Testis (tissue), 3 donors: ENCODE results near the gene ZNF205. TPM values are rescaled to one million over a fixed set of nuclear protein-coding genes. Genes with fewer than 3 reads are reported as not detected.

ENCODE experiments used
- DNase-seq: peaks from one replicate; pipeline ENCODE4 v3.0.0-alpha.2; 2019
- H3K27ac ChIP-seq, 2 donors: fragments of 200-600 bp; sonication (generic); one replicate each; pipeline ENCODE4 v1.5.1; 2019
- H3K27me3 ChIP-seq: fragments of 200-600 bp; sonication (generic); one replicate; pipeline ENCODE4 v1.5.1; 2019
- H3K36me3 ChIP-seq: fragments of 200-600 bp; sonication (generic); one replicate; pipeline ENCODE4 v1.5.1; 2017; ENCODE audit warnings: low read depth; ENCODE audit errors: missing control alignments
- H3K4me1 ChIP-seq: fragments of 200-600 bp; sonication (generic); one replicate; pipeline ENCODE4 v1.5.1; 2019
- H3K4me3 ChIP-seq, 2 donors: fragments of 200-600 bp; sonication (generic); one replicate each; pipeline ENCODE4 v1.5.1; 2017 to 2019
- H3K9me3 ChIP-seq: fragments of 200-600 bp; sonication (generic); one replicate; pipeline ENCODE4 v1.5.1; 2017
- CTCF ChIP-seq, 3 experiments: fragments of 450-650 bp in 2 of 3; fragments of 200-600 bp in 1 of 3; sonication (generic) in 1 of 3; IDR thresholded peaks; one replicate each; pipeline ENCODE4 v1.5.1; 2016 to 2019; ENCODE audit warnings: antibody characterized with exemption in 3 of 3, mild to moderate bottlenecking in 2 of 3, moderate library complexity in 1 of 3
- POLR2A ChIP-seq: fragments of 450-650 bp; IDR thresholded peaks from one replicate; pipeline ENCODE4 v1.6.1; 2017; ENCODE audit warnings: antibody characterized with exemption, mild to moderate bottlenecking, moderate library complexity
- WGBS, 2 donors: methylation state at CpG; one replicate each; pipeline ENCODE4 v1.1.5; 2018; 5-methylcytosine and 5-hydroxymethylcytosine counted together
- intact Hi-C: fragments of 100-400 bp; cut with DNase I; formaldehyde crosslinking; loops from one replicate; pipeline ENCODE4 v1.15.1; 2023; ENCODE audit warnings: low total_unique reads
- polyA plus RNA-seq: library from polyadenylated mRNA; stranded (reverse); fragments of 350-450 nt; fragmentation: Illumina TruSeq; extraction: RNeasy Lipid Tissue Mini Kit (QIAGEN cat#74804); gene quantifications from one replicate; pipeline ENCODE4 v1.2.3, GENCODE V29; 2014; ENCODE audit warnings: low read depth, low replicate concordance; ENCODE audit not compliant: insufficient read depth
- total RNA-seq, 2 donors: library from RNA; depleted of rRNA; stranded (reverse); fragments of >200 nt; gene quantifications; one replicate each; pipeline ENCODE4 v1.2.3, GENCODE V29; 2016

Gene ZNF205
- total and polyA plus RNA-seq, 3 donors from 2014 or later = 5.5 to 19.4 (median 9.8) TPM

GRCh38 chr16:3115003-3115402, 2.6 kb downstream of the ZNF205 start:
- TF ChIP-seq POLR2A (no peak), CTCF (IDR thresholded peaks at IDR 0.05) (no peak)
- Histone ChIP-seq H3K36me3 (no peaks in the 10 kb centered on the region), H3K4me1 (peaks cover 17% of the 10 kb centered on the region), H3K27me3 (no peaks in the 10 kb centered on the region), H3K9me3 (no peaks in the 10 kb centered on the region), H3K4me3 (no peak overlapping the region), H3K27ac (no peak overlapping the region)
- no peak for DNase-seq
- WGBS, 2 donors = 88 to 93% methylated on average over 12 of the region's 12 CpGs
- intact Hi-C loops = no loop called here

- no peak overlapping the region for H3K27ac ChIP-seq
- peaks cover 17% of the 10 kb centered on the region for H3K4me1 ChIP-seq
- no peaks in the 10 kb centered on the region for H3K27me3 ChIP-seq
- no peak for DNase-seq
- TF ChIP-seq CTCF (IDR thresholded peaks at IDR 0.05) (no peak), POLR2A (no peak)
- H3K36me3 ChIP-seq = no peaks in the 10 kb centered on the region
- H3K9me3 ChIP-seq = no peaks in the 10 kb centered on the region
- intact Hi-C loops = no loop called here
- WGBS, 2 donors = 62 to 87% methylated on average over 4 to 14 of the region's 14 CpGs
- H3K4me3 ChIP-seq = no peak overlapping the region
These were observed 3.2 kb downstream of the ZNF205 start for GRCh38 chr16:3115561-3115960.

GRCh38 chr16:3118204-3118790, 5.9 kb downstream of the ZNF205 start:
- H3K36me3 ChIP-seq = no peaks in the 10 kb centered on the region
- H3K9me3 ChIP-seq = no peaks in the 10 kb centered on the region
- H3K4me1 ChIP-seq = peaks cover 10% of the 10 kb centered on the region
- intact Hi-C loops = no loop called here
- DNase-seq = no peak
- no peak overlapping the region for H3K4me3 ChIP-seq
- no peaks in the 10 kb centered on the region for H3K27me3 ChIP-seq
- TF ChIP-seq POLR2A = no peak
- TF ChIP-seq CTCF (IDR thresholded peaks at IDR 0.05) = no peak
- H3K27ac ChIP-seq = no peak overlapping the region
- 69 to 76% methylated on average over 14 to 16 of the region's 16 CpGs for WGBS, 2 donors

GRCh38 chr16:3118846-3119245, 6.5 kb downstream of the ZNF205 start:
- no peak for TF ChIP-seq CTCF (IDR thresholded peaks at IDR 0.05)
- no peak for TF ChIP-seq POLR2A
- Histone ChIP-seq H3K36me3 (no peaks in the 10 kb centered on the region), H3K27me3 (no peaks in the 10 kb centered on the region), H3K4me1 (peaks cover 5% of the 10 kb centered on the region), H3K27ac (no peak overlapping the region), H3K4me3 (peak overlapping the region in 1 of 2 donors; percentile 34), H3K9me3 (no peaks in the 10 kb centered on the region)
- DNase-seq = no peak
- intact Hi-C loops = no loop called here
- WGBS, 2 donors = 72 to 75% methylated on average over 5 to 20 of the region's 20 CpGs

- Histone ChIP-seq H3K36me3 (no peaks in the 10 kb centered on the region), H3K27ac (no peak overlapping the region), H3K4me1 (peaks cover under 1% of the 10 kb centered on the region), H3K9me3 (no peaks in the 10 kb centered on the region), H3K4me3 (peak overlapping the region in 1 of 2 donors; percentile 34), H3K27me3 (no peaks in the 10 kb centered on the region)
- 60 to 71% methylated on average over 21 to 24 of the region's 33 CpGs for WGBS, 2 donors
- TF ChIP-seq POLR2A = no peak
- TF ChIP-seq CTCF (IDR thresholded peaks at IDR 0.05) = no peak
- intact Hi-C loops = no loop called here
- no peak for DNase-seq
These were observed 6.9 kb downstream of the ZNF205 start for GRCh38 chr16:3119286-3119685.
